ENCODE measurements around the gene CDH23. TPM values are rescaled to one million over a fixed set of nuclear protein-coding genes. Genes with fewer than 3 reads are reported as not detected.

The CDH23 gene
- total and polyA plus RNA-seq, 2 donors (not counting 1 experiment from before 2014, with no cell fraction given): 0.37 to 0.89 TPM

DNA sequence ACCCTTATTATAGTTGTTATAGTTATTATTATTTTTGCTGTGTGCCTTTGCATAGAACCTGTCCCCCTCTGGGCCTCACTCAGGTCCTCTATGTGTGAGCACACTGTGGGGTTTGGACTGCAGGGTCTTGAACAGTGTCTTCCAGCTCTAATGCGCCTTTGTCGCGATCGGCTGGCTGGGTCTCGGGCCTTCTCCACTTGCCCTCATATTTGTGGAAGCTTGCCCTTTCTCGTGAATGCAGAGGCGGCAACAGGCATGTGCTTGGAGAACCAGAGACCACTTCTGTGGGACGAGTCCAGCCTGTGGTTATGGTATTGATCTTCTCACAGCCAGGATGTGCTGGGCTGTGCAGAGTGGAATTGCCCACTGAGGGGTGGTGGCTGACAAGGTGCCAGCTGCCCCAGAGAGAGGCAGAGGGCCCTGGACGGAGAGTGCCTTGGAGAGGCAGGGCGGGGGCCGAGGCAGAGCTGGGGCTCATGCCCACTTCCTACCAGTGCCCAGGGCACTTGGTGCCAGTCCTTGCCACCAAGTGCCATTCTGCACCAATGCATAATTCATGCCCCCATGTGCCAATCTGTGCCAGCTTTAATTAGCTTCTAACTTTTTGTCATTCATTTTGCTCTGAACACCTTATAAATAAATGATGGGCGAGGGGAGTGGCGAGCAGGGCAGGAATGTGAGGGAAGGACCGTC is 6.8 kb upstream of the CDH23 start:
- Histone ChIP-seq H3K9ac (ENCODE audit: low read length) (no peak overlapping the region), H2AFZ (ENCODE audit: insufficient read depth, low read depth, low read length, poor library complexity, severe bottlenecking) (no peak overlapping the region), H3K4me2 (replicated peaks; ENCODE audit: low read depth, low read length, poor library complexity, severe bottlenecking) (no peak overlapping the region), H4K20me1 (ENCODE audit: control insufficient read depth, insufficient read depth, low read length, poor library complexity, severe bottlenecking) (no peaks in the 10 kb centered on the region), H3K36me3 (replicated peaks in 1 of 2; ENCODE audit: control extremely low read depth in 1 of 2, control insufficient read depth in 1 of 2, extremely low read depth in 1 of 2, insufficient read depth in 2 of 2, low read length in 1 of 2) (no peaks in the 10 kb centered on the region), H3K27me3 (replicated peaks in 1 of 4; ENCODE audit: control extremely low read depth in 1 of 4, control insufficient read depth in 3 of 4, insufficient read depth in 4 of 4, low read length in 3 of 4) (peaks cover 0 to 26% (median 6%) of the 10 kb centered on the region in 4 experiments), H3K4me1 (ENCODE audit: control insufficient read depth in 2 of 2, insufficient read depth in 2 of 2, low read length in 2 of 2) (no peaks in the 10 kb centered on the region), H3K27ac (ENCODE audit: low read length in 2 of 2) (no peak overlapping the region), H3K79me2 (ENCODE audit: control insufficient read depth, insufficient read depth, low read length) (no peaks in the 10 kb centered on the region), H3K9me3 (ENCODE audit: control extremely low read depth in 1 of 3, control insufficient read depth in 2 of 3, insufficient read depth in 1 of 3, low read length in 2 of 3) (peaks cover 0 to under 1% (median 0%) of the 10 kb centered on the region in 3 donors), H3K4me3 (ENCODE audit: control extremely low read depth in 1 of 5, extremely low read depth in 1 of 5, insufficient read depth in 1 of 5, low read depth in 2 of 5, low read length in 4 of 5) (no peak overlapping the region)
- TF ChIP-seq, protein P1, sequence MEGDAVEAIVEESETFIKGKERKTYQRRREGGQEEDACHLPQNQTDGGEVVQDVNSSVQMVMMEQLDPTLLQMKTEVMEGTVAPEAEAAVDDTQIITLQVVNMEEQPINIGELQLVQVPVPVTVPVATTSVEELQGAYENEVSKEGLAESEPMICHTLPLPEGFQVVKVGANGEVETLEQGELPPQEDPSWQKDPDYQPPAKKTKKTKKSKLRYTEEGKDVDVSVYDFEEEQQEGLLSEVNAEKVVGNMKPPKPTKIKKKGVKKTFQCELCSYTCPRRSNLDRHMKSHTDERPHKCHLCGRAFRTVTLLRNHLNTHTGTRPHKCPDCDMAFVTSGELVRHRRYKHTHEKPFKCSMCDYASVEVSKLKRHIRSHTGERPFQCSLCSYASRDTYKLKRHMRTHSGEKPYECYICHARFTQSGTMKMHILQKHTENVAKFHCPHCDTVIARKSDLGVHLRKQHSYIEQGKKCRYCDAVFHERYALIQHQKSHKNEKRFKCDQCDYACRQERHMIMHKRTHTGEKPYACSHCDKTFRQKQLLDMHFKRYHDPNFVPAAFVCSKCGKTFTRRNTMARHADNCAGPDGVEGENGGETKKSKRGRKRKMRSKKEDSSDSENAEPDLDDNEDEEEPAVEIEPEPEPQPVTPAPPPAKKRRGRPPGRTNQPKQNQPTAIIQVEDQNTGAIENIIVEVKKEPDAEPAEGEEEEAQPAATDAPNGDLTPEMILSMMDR (IDR thresholded peaks at IDR 0.05): no peak
- TF ChIP-seq EZH2 (IDR thresholded peaks at IDR 0.05; ENCODE audit: borderline replicate concordance, insufficient read depth, low read depth, low read length, poor library complexity, severe bottlenecking): no peak
- no peak overlapping the region for H3K27ac Mint-ChIP-seq
- intact Hi-C loops (cut with micrococcal nuclease): no loop called here
- peaks cover 42% of the 10 kb centered on the region for H3K27me3 Mint-ChIP-seq
- no peak overlapping the region for H3K4me3 Mint-ChIP-seq
- H3K4me1 Mint-ChIP-seq: peaks cover 3% of the 10 kb centered on the region
- ChIA-PET POLR2A (no interaction called here), CTCF (interaction anchor here (1.1 kb wide), 1 partner anchor 422 kb away, joined by 3 read pairs; no protein-coding TSS in a partner anchor)
- 92% methylated on average over 13 of the region's 14 CpGs for WGBS (ENCODE audit: insufficient coverage)
- DNase-seq (no peak), ATAC-seq (ENCODE audit: low read depth) (no peak)
- no peaks in the 10 kb centered on the region for H3K9me3 Mint-ChIP-seq (ENCODE audit: insufficient read depth)

DNA sequence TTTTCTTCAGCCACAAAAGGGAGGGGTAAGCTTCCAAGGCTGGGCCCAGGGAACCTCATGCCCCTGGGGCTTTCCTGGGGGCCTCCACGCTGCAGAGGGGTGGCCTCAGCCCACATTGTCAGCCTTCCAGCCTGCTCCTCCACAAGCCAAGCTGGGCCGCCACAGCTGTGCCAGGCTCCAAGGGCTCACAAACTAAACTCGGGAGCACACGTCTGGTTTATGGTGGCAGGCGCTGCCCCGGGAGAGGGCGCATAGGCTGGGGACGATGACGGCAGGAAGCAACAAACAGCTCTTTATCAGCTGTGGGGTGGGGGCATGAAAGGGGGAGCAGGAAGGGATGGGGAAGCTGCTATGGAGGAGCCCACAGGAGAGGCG is 6.3 kb upstream of the CDH23 start:
- no peak overlapping the region for H3K9ac ChIP-seq (ENCODE audit: low read length)
- intact Hi-C loops (cut with micrococcal nuclease): no loop called here
- TF ChIP-seq, protein P1 (IDR thresholded peaks at IDR 0.05): no peak
- TF ChIP-seq EZH2 (IDR thresholded peaks at IDR 0.05; ENCODE audit: borderline replicate concordance, insufficient read depth, low read depth, low read length, poor library complexity, severe bottlenecking): no peak
- peaks cover 0 to 4% (median 0%) of the 10 kb centered on the region in 3 donors for H3K9me3 ChIP-seq (ENCODE audit: control extremely low read depth in 1 of 3, control insufficient read depth in 2 of 3, insufficient read depth in 1 of 3, low read length in 2 of 3)
- WGBS (ENCODE audit: insufficient coverage): 5% methylated on average over 10 of the region's 10 CpGs
- ChIA-PET CTCF (no interaction called here), POLR2A (no interaction called here)
- H3K27ac Mint-ChIP-seq: no peak overlapping the region
- DNase-seq (no peak), ATAC-seq (ENCODE audit: low read depth) (no peak)
- no peak overlapping the region for H3K4me2 ChIP-seq (replicated peaks; ENCODE audit: low read depth, low read length, poor library complexity, severe bottlenecking)
- H3K4me1 ChIP-seq (ENCODE audit: control insufficient read depth in 2 of 2, insufficient read depth in 2 of 2, low read length in 2 of 2): no peaks in the 10 kb centered on the region
- H3K36me3 ChIP-seq (replicated peaks in 1 of 2; ENCODE audit: control extremely low read depth in 1 of 2, control insufficient read depth in 1 of 2, extremely low read depth in 1 of 2, insufficient read depth in 2 of 2, low read length in 1 of 2): no peaks in the 10 kb centered on the region
- H3K27ac ChIP-seq (ENCODE audit: low read length in 2 of 2): no peak overlapping the region
- no peak overlapping the region for H2AFZ ChIP-seq (ENCODE audit: insufficient read depth, low read depth, low read length, poor library complexity, severe bottlenecking)
- H3K9me3 Mint-ChIP-seq (ENCODE audit: insufficient read depth): no peaks in the 10 kb centered on the region
- H3K27me3 ChIP-seq (replicated peaks in 1 of 4; ENCODE audit: control extremely low read depth in 1 of 4, control insufficient read depth in 3 of 4, insufficient read depth in 4 of 4, low read length in 3 of 4): peaks cover 0 to 31% (median 10%) of the 10 kb centered on the region in 4 experiments
- no peaks in the 10 kb centered on the region for H4K20me1 ChIP-seq (ENCODE audit: control insufficient read depth, insufficient read depth, low read length, poor library complexity, severe bottlenecking)
- H3K27me3 Mint-ChIP-seq: peaks cover 46% of the 10 kb centered on the region
- no peaks in the 10 kb centered on the region for H3K79me2 ChIP-seq (ENCODE audit: control insufficient read depth, insufficient read depth, low read length)
- no peak overlapping the region for H3K4me3 Mint-ChIP-seq
- H3K4me3 ChIP-seq (ENCODE audit: control extremely low read depth in 1 of 5, extremely low read depth in 1 of 5, insufficient read depth in 1 of 5, low read depth in 2 of 5, low read length in 4 of 5): no peak overlapping the region
- peaks cover under 1% of the 10 kb centered on the region for H3K4me1 Mint-ChIP-seq
